Posterior vena cava (tissue), 2 donors: Measurements from ENCODE around the gene CCDC183. TPM values are rescaled to one million over a fixed set of nuclear protein-coding genes. Genes with fewer than 3 reads are reported as not detected.
A peak's percentile ranks its signal among the peaks of the same experiment; 100 is the strongest.
"Not testable (repeated sequence)": the region's sequence is repeated elsewhere in the genome, so short reads cannot be mapped to it uniquely, and the experiment has no call there.

Experiments
- DNase-seq: peaks from one replicate; pipeline ENCODE4 v3.0.0-alpha.2; 2020; ENCODE audit warnings: low spot score
- intact Hi-C, 2 donors: fragments of 100-400 bp; cut with DNase I; formaldehyde crosslinking; loops; one replicate each; pipeline versions ENCODE4 v1.14.1 to v1.14.2; 2022 to 2023
- total RNA-seq, 2 donors: library from RNA; stranded (reverse); fragmentation: NEBNext Ultra II Directional; extraction: Animal tissue kit (Norgen Biotek cat#: 25700); gene quantifications; one replicate each; pipeline ENCODE4 v1.2.1, GENCODE V29; 2021
- donor health status: DM: yes; HTN: yes; CAD: no.
- donor health status: DM: yes; HTN: yes; CAD: no.

CCDC183 gene
- total RNA-seq, 2 donors from 2014 or later: 0.29 to 0.42 TPM

- DNase-seq: peak; percentile 60
- intact Hi-C loops: loop anchor here in 1 of 2 donors (5.0 kb wide), 1 partner anchor 149 kb away; the partner anchor contains the start of gene FBXW5
Measured at GRCh38 chr9:136793086-136793946, 2.8 kb upstream of the CCDC183 start.

GRCh38 chr9:136794281-136794999 is 1.7 kb upstream of the CCDC183 start:
- intact Hi-C loops: loop anchor here in 1 of 2 donors (5.0 kb wide), 1 partner anchor 148 kb away; the partner anchor contains the start of gene FBXW5
- peak; percentile 70 for DNase-seq

GRCh38 chr9:136795000-136795348 is 1.2 kb upstream of the CCDC183 start:
- DNase-seq: peak; percentile 28
- intact Hi-C loops: loop anchor here in 1 of 2 donors (5.0 kb wide), 1 partner anchor 147 kb away; the partner anchor contains the start of gene FBXW5

GRCh38 chr9:136796775-136797347 is 723 bp downstream of the CCDC183 start:
- intact Hi-C loops: not testable (repeated sequence)
- peak; percentile 29 for DNase-seq

GRCh38 chr9:136798708-136799078 is 2.6 kb downstream of the CCDC183 start:
- intact Hi-C loops: no loop called here
- peak; percentile 50 for DNase-seq

GRCh38 chr9:136799079-136799853 is 3.1 kb downstream of the CCDC183 start:
- intact Hi-C loops: no loop called here

GRCh38 chr9:136799854-136800657 is 3.9 kb downstream of the CCDC183 start:
- DNase-seq: peak; percentile 87
- intact Hi-C loops: no loop called here

More at GRCh38 chr9:136799079-136799853, 3.1 kb downstream of the CCDC183 start:
- peak; percentile 61 for DNase-seq

GRCh38 chr9:136802321-136802720 is 6.2 kb downstream of the CCDC183 start:
- intact Hi-C loops: no loop called here
- peak; percentile 45 for DNase-seq

GRCh38 chr9:136803009-136803550 is 6.9 kb downstream of the CCDC183 start:
- intact Hi-C loops: not testable (repeated sequence)
- DNase-seq: peak; percentile 56

GRCh38 chr9:136803551-136804508 is 7.7 kb downstream of the CCDC183 start:
- intact Hi-C loops: no loop called here
- DNase-seq: peak; percentile 59

GRCh38 chr9:136804509-136805206 is 8.5 kb downstream of the CCDC183 start:
- peak; percentile 63 for DNase-seq
- intact Hi-C loops: no loop called here

- intact Hi-C loops: no loop called here
- peak; percentile 73 for DNase-seq
Measured at GRCh38 chr9:136805207-136805740, 9.1 kb downstream of the CCDC183 start.

GRCh38 chr9:136806067-136806466 is 9.9 kb downstream of the CCDC183 start:
- DNase-seq: peak; percentile 41
- intact Hi-C loops: no loop called here

- intact Hi-C loops: no loop called here
- peak; percentile 72 for DNase-seq
Measured at GRCh38 chr9:136806631-136807201, 10.6 kb downstream of the CCDC183 start.

GRCh38 chr9:136807281-136808074 is 11.3 kb downstream of the CCDC183 start, which contains the start of gene RABL6:
TSS of gene RABL6 (plus strand) at chr9:136807948. CDS start at chr9:136808197, 249 bp downstream.
- DNase-seq: peak; percentile 92
- intact Hi-C loops: no loop called here
